HG02571 (cell line): ENCODE data around the gene CYP2W1.
"Not testable (repeated sequence)": the region's sequence is repeated elsewhere in the genome, so short reads cannot be mapped to it uniquely, and the experiment has no call there.

Experiments
- ATAC-seq: cut with Tn5 transposase; IDR thresholded peaks from one replicate; pipeline ENCODE4 v1.9.1; 2021; ENCODE audit warnings: mild to moderate bottlenecking, moderate library complexity; ENCODE audit not compliant: unreplicated experiment

CYP2W1 gene

GRCh38 chr7:983004-983615, at the start of gene CYP2W1:
CYP2W1 (plus strand) TSS chr7:983181; CDS start chr7:983212, 31 bp downstream.
- no peak for ATAC-seq

GRCh38 chr7:934469-935163, 48.4 kb upstream of the CYP2W1 start:
- no peak for ATAC-seq

GRCh38 chr7:935164-935873, 47.7 kb upstream of the CYP2W1 start:
- no peak for ATAC-seq

- no peak for ATAC-seq
Measured at GRCh38 chr7:935874-936385, 47.1 kb upstream of the CYP2W1 start.

- ATAC-seq, result peak; percentile 64
Measured at GRCh38 chr7:936386-937054, 46.5 kb upstream of the CYP2W1 start.

- no peak for ATAC-seq
Measured at GRCh38 chr7:937856-938484, 45.0 kb upstream of the CYP2W1 start.

GRCh38 chr7:938546-939185, 44.3 kb upstream of the CYP2W1 start:
- ATAC-seq, result no peak

- ATAC-seq, result no peak
Measured at GRCh38 chr7:939843-940242, 43.1 kb upstream of the CYP2W1 start.

- no peak for ATAC-seq
Measured at GRCh38 chr7:940599-941408, 42.2 kb upstream of the CYP2W1 start.

- not testable (repeated sequence) for ATAC-seq
Measured at GRCh38 chr7:943793-944192, 39.2 kb upstream of the CYP2W1 start.

- ATAC-seq, result no peak
Measured at GRCh38 chr7:944744-945143, 38.2 kb upstream of the CYP2W1 start.

GRCh38 chr7:945147-945555, 37.8 kb upstream of the CYP2W1 start:
- ATAC-seq, result no peak

GRCh38 chr7:945556-946255, 37.3 kb upstream of the CYP2W1 start:
- no peak for ATAC-seq

GRCh38 chr7:946256-946996, 36.6 kb upstream of the CYP2W1 start:
- ATAC-seq, result no peak

GRCh38 chr7:947391-948210, 35.4 kb upstream of the CYP2W1 start:
- no peak for ATAC-seq

- no peak for ATAC-seq
Measured at GRCh38 chr7:949021-949934, 33.7 kb upstream of the CYP2W1 start.
